T-helper 1 cell (primary cell): ENCODE data around the gene NHP2.

Experiments
- DNase-seq, 5 donors: peaks; one replicate each; pipeline ENCODE4 v3.0.0-alpha.2; 2012 to 2020

NHP2 gene

DNA sequence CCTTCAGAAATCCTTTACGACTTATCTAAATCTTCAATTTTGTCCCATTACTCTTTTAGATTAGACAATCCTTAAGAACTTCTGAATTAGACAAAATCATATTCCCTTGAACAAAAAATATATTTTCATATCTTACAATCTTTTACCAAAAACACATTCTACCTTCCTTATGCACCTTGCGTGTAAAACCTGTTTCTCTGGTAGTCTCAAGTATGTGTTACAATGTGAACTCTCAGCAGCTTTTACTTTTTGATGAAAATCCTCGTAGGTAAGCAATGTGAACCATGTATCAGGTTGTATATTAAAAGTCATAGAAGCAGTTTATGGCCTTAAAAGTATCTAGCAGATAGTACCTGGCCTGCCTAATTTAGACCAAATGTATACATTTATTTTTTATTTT is 20.8 kb upstream of the NHP2 start:
- no peak for DNase-seq

DNA sequence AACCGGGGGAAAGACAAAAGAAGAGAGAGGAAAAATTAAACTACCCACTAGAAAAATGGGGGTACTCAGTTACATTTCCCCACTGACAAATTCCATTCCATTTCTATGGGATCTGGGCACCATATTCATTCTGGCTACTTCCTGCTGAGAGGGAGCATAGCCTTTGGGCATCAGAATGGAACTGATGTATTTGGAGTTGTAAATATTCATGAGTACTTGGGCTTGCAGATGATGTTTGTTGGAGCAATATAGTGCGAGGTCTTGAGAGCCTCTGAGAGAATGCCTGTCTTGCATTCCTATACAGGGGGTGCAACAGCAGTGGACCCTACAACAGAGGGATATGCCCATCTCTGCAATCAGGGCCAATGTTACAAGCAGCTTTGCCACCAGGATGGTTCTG is 16.8 kb upstream of the NHP2 start:
- no peak for DNase-seq

DNA sequence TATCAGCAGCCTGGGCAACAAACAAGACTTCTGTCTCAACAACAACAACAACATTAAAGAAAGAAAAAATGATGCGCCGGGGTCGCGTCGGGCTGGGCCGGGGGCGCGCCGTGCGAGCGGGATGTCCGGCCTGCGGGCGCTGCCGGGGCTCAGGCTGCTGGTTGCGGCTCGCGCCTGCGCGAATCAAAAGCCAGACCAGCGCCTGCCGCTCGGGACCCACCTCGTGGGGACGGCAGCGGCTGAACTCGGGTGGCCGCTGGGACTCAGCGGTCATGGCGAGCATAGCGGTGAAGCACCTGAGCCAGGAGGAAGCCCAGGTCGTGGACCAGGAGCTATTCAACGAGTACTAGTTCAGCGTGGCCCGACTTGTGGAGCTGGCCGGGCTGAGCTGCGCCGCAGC is 11.9 kb upstream of the NHP2 start:
- DNase-seq: no peak

DNA sequence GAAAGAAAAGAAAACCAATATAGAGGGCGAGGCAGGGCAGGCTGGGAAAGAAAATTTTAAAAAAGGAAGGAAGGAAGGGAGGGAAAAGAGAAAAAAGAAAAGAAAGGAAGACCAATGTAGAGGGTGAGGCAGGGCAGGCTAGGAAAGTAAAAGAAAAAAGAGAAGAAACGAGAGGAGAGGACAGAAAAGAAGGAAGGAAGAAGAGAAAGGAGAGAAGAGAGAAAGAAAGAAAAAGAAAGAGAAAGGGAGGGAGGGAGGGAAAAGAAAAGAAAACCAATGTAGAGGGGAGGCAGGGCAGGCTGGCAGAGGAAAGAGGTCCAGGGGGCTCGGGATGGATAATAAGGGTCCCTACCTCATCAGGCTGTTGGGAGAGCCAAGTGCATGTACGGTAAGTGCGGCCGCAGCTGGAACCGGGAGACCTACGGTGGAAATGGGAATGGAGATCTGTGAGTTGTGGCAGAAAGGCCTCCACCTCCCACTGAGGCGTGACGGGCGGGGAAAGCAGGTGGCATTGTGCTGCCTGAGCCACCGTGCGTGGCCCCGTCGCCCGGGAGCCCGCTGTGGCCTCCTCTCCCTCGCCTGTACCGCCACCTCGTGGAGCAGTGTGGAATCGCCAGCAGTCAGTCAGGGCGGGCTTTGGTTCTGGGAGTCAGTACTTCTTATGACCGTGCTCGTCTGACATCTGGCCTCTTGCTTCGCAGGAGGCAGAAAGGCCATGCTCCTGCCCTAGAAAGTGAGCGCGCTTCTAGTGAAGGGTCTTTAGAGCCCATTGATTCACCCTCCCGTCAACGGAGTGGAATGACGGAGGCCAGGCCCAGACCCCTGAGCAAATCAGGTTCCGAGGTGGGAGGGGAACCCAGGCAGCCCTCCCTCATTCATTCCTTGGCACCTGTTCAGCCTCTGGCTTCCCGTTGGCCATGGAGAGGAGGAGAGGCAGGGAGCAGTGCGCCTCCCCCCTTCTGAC is 10.4 kb upstream of the NHP2 start:
- peak; percentile 75 to 91 (median 82) for DNase-seq

GRCh38 chr5:178162481-178162880 is 8.8 kb upstream of the NHP2 start:
- no peak for DNase-seq

GRCh38 chr5:178160176-178160575 is 6.5 kb upstream of the NHP2 start:
- no peak for DNase-seq

DNA sequence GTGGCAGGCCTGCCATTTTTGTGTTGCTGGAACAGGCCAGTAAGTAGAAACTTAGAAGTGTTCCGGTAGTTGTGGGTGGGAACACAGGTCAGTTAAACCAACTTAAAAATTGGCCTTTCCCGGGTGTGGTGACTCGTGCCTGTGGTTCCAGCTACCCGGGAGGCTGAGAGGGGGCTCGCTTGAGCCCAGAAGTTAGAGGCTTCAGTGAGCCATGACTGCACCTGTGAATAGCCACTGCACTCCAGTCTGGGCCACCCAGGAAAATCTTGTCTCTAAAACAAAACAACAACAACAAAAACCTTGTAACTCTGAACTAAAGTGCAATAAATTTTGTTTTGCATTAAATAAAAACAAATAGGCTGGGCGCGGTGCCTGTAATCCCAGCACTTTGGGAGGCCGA is 1.4 kb upstream of the NHP2 start:
- no peak for DNase-seq

DNA sequence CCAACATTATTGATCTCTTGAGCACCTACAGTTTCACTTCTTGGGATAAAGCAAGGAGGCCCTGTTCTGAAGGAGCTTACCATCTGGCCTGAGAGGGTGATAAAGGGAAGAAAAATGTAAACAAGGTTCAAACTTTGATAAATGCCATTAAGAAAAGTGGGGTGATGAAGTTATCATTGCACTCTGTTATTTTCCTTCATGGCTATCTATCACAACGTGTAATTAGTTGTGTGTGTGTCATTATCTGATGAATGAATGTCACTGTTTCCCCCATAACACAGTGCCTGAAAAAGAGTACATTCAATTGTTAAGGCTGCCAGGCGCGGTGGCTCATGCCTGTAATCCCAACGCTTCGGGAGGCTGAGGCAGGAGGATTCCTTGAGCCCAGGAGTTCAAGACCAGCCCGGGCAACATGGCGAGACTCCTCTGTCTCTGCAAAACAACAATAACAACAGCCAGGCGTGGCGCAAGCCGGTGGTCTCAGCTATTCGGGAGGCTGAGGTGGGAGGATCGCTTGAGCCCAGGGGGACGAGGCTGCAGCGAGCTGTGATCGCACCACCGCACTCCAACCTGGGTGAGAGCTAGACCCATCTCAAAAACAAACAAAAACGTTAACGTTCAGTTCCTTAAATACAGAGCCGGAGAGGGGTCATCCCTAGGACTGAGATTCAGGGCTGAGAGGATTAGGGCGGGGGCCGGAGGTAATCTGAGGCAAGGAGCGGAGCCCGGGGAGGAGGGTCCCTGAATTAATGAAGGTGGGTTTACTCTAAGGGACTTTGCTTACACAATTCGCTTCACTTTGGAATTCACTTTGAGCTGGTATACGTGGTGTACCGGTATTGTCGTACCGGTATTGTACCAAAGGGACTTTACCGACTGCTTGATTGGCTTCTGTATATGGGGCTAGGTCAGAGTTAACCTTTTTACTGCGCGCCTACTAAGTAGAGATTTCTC is 917 bp downstream of the NHP2 start:
- no peak for DNase-seq

- no peak for DNase-seq
Observed at GRCh38 chr5:178150977-178151734, 2.5 kb downstream of the NHP2 start.

DNA sequence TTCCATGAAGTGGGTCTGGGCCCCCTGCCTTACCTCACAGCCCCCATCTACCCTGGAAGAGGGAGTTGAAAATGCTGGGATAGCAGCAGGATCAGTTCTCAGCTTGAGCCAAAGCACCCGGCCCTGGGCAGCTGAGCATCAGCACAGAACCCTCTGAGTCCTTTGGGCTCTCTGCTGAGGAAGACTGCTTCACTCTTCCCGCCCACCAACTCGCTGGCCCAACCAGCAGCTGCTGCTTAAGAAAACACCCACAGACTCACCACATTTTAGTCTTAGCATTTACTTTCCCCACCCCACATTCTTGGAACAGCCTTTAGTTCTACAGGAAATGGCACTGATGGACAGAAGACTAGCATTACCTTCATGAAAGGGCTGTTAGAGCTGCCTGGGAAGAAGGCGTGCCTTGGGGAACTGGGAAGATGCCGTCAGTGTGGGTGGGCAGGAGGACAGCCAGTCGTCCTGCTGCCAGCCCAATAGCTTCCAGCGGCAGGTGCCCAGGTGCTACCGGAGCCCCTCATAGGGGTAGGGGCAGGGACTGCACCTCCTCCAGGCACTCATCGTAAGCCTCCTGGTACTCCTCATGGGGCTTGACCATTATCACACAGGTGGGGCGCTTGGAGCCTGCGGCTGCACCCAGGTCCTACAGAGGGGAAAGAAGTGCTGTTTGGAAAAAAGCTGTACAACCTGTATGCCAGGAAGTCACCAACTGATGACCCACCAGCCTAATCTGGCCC is 4.3 kb downstream of the NHP2 start:
- DNase-seq: peak in 1 of 5 donors; percentile 28

DNA sequence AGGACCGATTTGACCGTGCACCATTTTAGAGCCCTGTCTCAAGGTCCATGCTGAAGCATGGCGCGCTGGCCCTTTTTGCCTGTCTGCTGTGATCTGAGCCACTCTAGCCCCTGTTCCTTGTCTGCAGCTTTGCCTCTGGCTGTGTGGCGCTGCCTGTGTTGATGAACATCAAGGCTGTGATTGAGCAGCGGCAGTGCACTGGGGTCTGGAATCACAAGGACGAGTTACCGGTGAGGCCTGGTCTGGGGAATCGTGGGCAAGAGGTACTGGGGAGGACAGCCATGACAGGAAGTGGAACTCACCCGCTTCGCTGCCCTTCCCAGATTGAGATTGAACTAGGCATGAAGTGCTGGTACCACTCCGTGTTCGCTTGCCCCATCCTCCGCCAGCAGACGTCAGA is 6.3 kb downstream of the NHP2 start:
- DNase-seq: no peak

DNA sequence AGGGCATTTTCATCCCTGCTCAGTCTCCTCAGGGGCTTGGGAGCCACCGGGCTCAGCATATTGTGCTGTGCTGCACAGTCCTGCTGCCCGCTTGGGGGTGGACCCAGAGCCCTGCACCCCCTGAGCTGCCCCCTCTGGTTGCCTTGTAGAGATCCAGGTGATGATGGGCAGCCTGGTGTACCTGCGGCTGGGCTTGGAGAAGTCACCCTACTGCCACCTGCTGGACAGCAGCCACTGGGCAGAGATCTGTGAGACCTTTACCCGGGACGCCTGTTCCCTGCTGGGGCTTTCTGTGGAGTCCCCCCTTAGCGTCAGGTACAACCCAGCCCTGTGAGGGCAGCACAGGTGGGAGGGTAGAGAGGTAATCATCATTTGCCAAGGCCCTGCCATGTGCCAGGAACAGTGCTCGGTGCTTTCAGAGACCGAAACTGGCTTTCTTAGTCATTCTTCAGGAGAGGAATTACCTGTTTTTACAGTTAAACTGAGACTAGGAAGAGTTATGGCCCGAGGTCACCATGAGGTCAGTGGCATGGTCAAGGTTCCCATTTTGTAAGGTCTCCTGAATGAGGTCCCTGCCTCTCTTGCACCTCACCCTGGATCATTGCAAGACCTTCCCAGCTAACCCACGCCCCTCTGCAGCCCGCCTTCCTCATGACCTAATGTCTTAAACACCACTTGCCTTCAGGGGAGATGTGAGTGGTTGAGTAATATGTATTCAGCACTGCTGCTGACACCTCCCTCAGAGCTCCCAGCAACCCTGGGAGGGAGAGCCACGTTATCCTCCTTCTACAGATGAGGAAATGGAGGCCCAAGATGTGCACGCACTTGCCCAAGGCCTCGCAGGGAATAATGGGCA is 7.5 kb downstream of the NHP2 start:
- DNase-seq: peak; percentile 52 to 67 (median 64)

GRCh38 chr5:178143901-178144300 is 9.8 kb downstream of the NHP2 start:
- DNase-seq: no peak

GRCh38 chr5:178143246-178143645 is 10.4 kb downstream of the NHP2 start:
- no peak for DNase-seq

DNA sequence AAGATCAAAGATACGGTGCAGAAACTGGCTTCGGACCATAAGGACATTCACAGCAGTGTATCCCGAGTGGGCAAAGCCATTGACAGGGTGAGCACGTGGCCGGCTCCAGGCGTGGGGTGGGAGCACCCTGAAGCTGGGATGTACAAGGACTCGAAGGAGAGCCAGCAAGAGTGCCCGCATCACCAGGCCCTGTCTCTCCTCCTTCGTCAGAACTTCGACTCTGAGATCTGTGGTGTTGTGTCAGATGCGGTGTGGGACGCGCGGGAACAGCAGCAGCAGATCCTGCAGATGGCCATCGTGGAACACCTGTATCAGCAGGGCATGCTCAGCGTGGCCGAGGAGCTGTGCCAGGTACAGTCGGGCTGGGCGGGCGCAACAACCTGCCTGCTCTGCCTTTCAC is 11.0 kb downstream of the NHP2 start:
- DNase-seq: no peak

- no peak for DNase-seq
Observed at GRCh38 chr5:178141550-178141949, 12.1 kb downstream of the NHP2 start.

- no peak for DNase-seq
Observed at GRCh38 chr5:178137991-178138390, 15.7 kb downstream of the NHP2 start.

DNA sequence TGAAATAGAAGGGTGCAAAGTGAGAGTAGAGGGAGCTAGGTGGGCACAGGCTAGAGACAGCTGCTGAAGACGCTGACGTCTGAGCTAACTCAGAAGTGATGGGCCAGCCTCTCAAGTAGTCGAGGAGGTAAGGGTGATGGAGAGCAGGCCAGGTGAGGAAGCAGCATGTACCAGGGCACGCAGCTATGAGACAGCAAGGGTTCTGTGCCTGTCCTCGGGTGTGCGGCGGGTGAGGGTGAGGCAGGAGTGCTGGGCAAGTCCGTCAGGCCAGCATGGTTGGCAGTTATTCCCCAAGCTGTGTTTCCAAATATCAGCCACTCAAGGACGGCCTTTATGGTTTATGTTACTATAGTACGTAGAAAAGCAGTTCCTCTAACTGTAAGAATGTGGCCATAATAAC is 16.7 kb downstream of the NHP2 start:
- no peak for DNase-seq

- DNase-seq: no peak
Observed at GRCh38 chr5:178131446-178131996, 22.2 kb downstream of the NHP2 start.

DNA sequence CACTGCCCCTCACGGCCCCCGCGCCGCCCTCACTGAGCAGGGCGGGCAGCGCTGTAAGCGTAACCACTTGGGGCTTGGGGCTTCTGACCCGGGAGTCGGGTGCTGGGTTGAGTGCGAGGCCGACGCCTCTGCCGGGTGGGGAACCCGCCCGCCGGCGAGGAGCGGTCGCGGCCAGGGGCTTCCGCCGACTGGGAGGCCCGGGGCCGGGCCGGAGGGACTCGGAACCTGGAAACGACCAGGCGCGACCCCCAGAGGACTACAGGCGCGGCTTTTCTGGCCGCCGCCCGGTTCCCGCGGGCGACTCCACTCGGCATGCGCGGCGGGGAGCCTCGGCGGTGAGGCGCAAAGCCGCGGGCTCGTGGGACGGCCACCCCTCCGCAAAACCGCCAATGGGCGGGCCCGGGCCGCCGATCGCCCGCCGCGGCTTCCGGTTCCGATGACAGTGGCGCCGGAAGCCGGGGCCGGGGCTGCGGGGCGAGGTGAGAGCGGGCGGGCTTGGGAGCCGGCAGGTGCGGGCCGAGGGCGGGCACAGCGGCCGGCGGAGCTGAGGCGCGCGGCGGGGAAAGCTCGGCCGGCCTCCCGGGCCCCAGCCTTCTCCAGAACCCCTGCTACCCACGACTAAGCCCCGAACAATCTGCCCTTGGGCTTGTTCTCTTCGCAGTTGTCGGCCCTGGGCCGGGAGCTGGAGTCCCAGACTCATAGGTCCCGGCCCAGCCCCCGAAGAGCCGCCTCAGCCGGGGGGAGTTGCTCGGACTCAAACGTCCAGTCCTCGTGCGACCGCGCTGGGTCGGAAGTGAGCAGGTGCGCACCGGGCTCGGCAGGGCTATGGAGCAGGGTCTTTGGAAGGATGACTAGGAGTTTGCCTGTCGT is 22.9 kb downstream of the NHP2 start, which contains the start of gene RMND5B:
Gene RMND5B, plus strand, starts transcription at position 439 of the 870 bp plus-strand sequence. CDS start 7,106 bp downstream, outside the sequence.
- peak; percentile 68 to 89 (median 72) for DNase-seq
